Vagina (tissue), 2 donors: ENCODE data around the gene ARHGAP26.

ENCODE experiments used
- POLR2A ChIP-seq, 2 donors: fragments of 450-650 bp; IDR thresholded peaks; one replicate each; pipeline ENCODE4 v1.6.1; 2017; ENCODE audit warnings: antibody characterized with exemption in 2 of 2, mild to moderate bottlenecking in 2 of 2, moderate library complexity in 2 of 2
- POLR2AphosphoS5 ChIP-seq, 2 donors: sonication (generic); formaldehyde crosslinking; IDR thresholded peaks; one replicate each; pipeline ENCODE4 v1.9.0; 2017; ENCODE audit warnings: antibody characterized with exemption in 2 of 2, mild to moderate bottlenecking in 2 of 2, low read depth in 1 of 2; ENCODE audit not compliant: insufficient read depth in 1 of 2
- TF ChIP-seq, protein P1 (sequence below), 3 experiments: fragments of 450-650 bp in 2 of 3; fragments of 200-600 bp in 1 of 3; sonication (generic) in 1 of 3; IDR thresholded peaks; one replicate each; pipeline ENCODE4 v1.5.1; 2017 to 2019; ENCODE audit warnings: antibody characterized with exemption in 3 of 3, mild to moderate bottlenecking in 2 of 3, moderate library complexity in 2 of 3

DNA sequence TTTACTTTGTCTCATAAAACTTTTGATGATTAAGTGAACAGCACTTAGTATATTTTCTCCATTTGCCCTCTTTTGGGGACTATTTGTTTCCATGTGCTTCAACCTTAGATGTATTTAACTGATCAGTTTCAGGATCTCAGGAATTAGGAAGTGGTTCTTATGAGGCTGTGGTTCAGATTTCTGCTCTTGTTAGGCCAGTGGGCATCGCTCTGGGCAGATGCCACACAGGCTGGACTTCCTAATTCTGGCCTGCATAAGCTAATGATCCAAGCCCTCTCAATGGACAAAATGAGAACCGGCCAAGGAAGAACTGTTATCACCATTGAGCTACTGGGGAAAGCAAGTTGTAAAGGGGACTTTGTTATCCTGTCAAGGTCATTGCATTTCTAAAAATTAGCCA, 6.9 kb downstream of the ARHGAP26 start:
- TF ChIP-seq, protein P1, sequence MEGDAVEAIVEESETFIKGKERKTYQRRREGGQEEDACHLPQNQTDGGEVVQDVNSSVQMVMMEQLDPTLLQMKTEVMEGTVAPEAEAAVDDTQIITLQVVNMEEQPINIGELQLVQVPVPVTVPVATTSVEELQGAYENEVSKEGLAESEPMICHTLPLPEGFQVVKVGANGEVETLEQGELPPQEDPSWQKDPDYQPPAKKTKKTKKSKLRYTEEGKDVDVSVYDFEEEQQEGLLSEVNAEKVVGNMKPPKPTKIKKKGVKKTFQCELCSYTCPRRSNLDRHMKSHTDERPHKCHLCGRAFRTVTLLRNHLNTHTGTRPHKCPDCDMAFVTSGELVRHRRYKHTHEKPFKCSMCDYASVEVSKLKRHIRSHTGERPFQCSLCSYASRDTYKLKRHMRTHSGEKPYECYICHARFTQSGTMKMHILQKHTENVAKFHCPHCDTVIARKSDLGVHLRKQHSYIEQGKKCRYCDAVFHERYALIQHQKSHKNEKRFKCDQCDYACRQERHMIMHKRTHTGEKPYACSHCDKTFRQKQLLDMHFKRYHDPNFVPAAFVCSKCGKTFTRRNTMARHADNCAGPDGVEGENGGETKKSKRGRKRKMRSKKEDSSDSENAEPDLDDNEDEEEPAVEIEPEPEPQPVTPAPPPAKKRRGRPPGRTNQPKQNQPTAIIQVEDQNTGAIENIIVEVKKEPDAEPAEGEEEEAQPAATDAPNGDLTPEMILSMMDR (IDR thresholded peaks at IDR 0.05) = no peak
- TF ChIP-seq POLR2A (IDR thresholded peaks at IDR 0.05) = no peak
- no peak for TF ChIP-seq POLR2AphosphoS5 (IDR thresholded peaks at IDR 0.05; ENCODE audit: insufficient read depth in 1 of 2, low read depth in 1 of 2)
